Neural cell (in vitro differentiated cells): ENCODE data around the gene BRIP1. TPM values are rescaled to one million over a fixed set of nuclear protein-coding genes. Genes with fewer than 3 reads are reported as not detected.

ENCODE experiments used
- H2AFZ ChIP-seq: fragments of 200-600, 300-800 bp; sonication (generic), shearing (Covaris generic); 2 replicates; pipeline ENCODE4 v1.6.0; 2014; ENCODE audit warnings: low read depth, mild to moderate bottlenecking, antibody characterized with exemption, low read length, moderate library complexity
- H3F3A ChIP-seq: fragments of 200-600 bp; shearing (Covaris generic); 2 replicates; pipeline ENCODE4 v1.6.1; 2016; ENCODE audit warnings: mild to moderate bottlenecking, moderate library complexity, mixed read lengths, antibody characterized with exemption, low read length; ENCODE audit not compliant: insufficient read depth, poor library complexity, severe bottlenecking
- H3K27ac ChIP-seq: fragments of 200-600, 300-800 bp; sonication (generic), shearing (Covaris generic); 2 replicates; pipeline ENCODE4 v1.5.1; 2014; ENCODE audit warnings: mild to moderate bottlenecking, low read length, moderate library complexity
- H3K27me3 ChIP-seq: fragments of 300-800, 200-600 bp; sonication (generic), shearing (Covaris generic); 2 replicates; pipeline ENCODE4 v1.6.0; 2014; ENCODE audit warnings: mild to moderate bottlenecking, low read depth, low read length, moderate library complexity; ENCODE audit not compliant: insufficient read depth
- H3K36me3 ChIP-seq: fragments of 300-800, 200-600 bp; sonication (generic), shearing (Covaris generic); 2 replicates; pipeline ENCODE4 v1.5.1; 2014; ENCODE audit warnings: mild to moderate bottlenecking, antibody characterized with exemption, low read length, moderate library complexity; ENCODE audit not compliant: insufficient read depth
- H3K4me2 ChIP-seq: fragments of 300-800, 200-600 bp; sonication (generic), shearing (Covaris generic); 2 replicates; pipeline ENCODE4 v1.6.0; 2014; ENCODE audit warnings: mild to moderate bottlenecking, low read length
- H3K4me3 ChIP-seq: fragments of 300-800, 200-600 bp; sonication (generic), shearing (Covaris generic); 2 replicates; pipeline ENCODE4 v1.5.1; 2014; ENCODE audit warnings: mild to moderate bottlenecking, low read length, moderate library complexity
- H3K79me2 ChIP-seq: fragments of 200-600 bp; shearing (Covaris generic); replicated peaks from 2 replicates; pipeline ENCODE4 v1.6.0; 2014; ENCODE audit warnings: mild to moderate bottlenecking, low read length, moderate library complexity; ENCODE audit not compliant: insufficient read depth
- H3K9ac ChIP-seq: fragments of 300-800, 200-600 bp; sonication (generic), shearing (Covaris generic); 2 replicates; pipeline ENCODE4 v1.6.1; 2016; ENCODE audit warnings: mild to moderate bottlenecking, low read length, mixed read lengths
- H3K9me2 ChIP-seq: fragments of 200-600 bp; shearing (Covaris generic); 2 replicates; pipeline ENCODE4 v1.6.1; 2016; ENCODE audit warnings: mild to moderate bottlenecking, low read length, mixed read lengths; ENCODE audit not compliant: insufficient read depth
- H3K9me3 ChIP-seq: fragments of 200-600, 300-800 bp; sonication (generic), shearing (Covaris generic); 2 replicates; pipeline ENCODE4 v1.6.1; 2016; ENCODE audit warnings: mild to moderate bottlenecking, mixed run types, low read length, moderate library complexity, mixed read lengths
- H4K20me1 ChIP-seq: fragments of 200-600 bp; shearing (Covaris generic); 2 replicates; pipeline ENCODE4 v1.6.1; 2016; ENCODE audit warnings: mild to moderate bottlenecking, mixed run types; ENCODE audit not compliant: insufficient read depth
- EP300 ChIP-seq: fragments of 450-650 bp; conservative IDR thresholded peaks from 2 replicates; pipeline ENCODE4 v1.6.1; 2014; ENCODE audit warnings: antibody characterized with exemption, mild to moderate bottlenecking, moderate library complexity; ENCODE audit not compliant: poor library complexity, severe bottlenecking
- EZH2 ChIP-seq: fragments of 200-600, 300-800 bp; shearing (Covaris generic), sonication (generic); IDR thresholded peaks from 2 replicates; pipeline ENCODE4 v1.6.1; 2014; ENCODE audit warnings: antibody characterized with exemption, low read length, borderline replicate concordance, mild to moderate bottlenecking; ENCODE audit not compliant: insufficient read depth, poor library complexity, severe bottlenecking
- MXI1 ChIP-seq: fragments of 450-650 bp; conservative IDR thresholded peaks from 2 replicates; pipeline ENCODE4 v1.6.1; 2014; ENCODE audit warnings: antibody characterized with exemption, mild to moderate bottlenecking; ENCODE audit not compliant: poor library complexity, severe bottlenecking
- POLR2AphosphoS5 ChIP-seq: IDR thresholded peaks from 2 replicates; pipeline ENCODE4 v1.6.1; 2012
- RAD21 ChIP-seq: fragments of 450-650 bp; conservative IDR thresholded peaks from 2 replicates; pipeline ENCODE4 v1.6.1; 2014; ENCODE audit warnings: antibody characterized with exemption, mild to moderate bottlenecking, moderate library complexity
- REST ChIP-seq: IDR thresholded peaks from 2 replicates; pipeline ENCODE4 v1.6.1; 2012; ENCODE audit warnings: borderline replicate concordance
- SMC3 ChIP-seq: fragments of 450-650 bp; conservative IDR thresholded peaks from 2 replicates; pipeline ENCODE4 v1.6.1; 2014; ENCODE audit warnings: antibody characterized with exemption, mild to moderate bottlenecking, moderate library complexity; ENCODE audit not compliant: poor library complexity
- TAF1 ChIP-seq: IDR thresholded peaks from 2 replicates; pipeline ENCODE4 v1.6.1; 2012; ENCODE audit warnings: low read depth
- polyA plus RNA-seq: library from polyadenylated mRNA; depleted of rRNA; stranded (reverse); fragments of >200 nt; gene quantifications from 2 replicates; pipeline ENCODE4 v1.2.3, GENCODE V29; 2014
- TF ChIP-seq, protein P1 (sequence below): fragments of 450-650 bp; IDR thresholded peaks from 2 replicates; pipeline ENCODE4 v1.5.1; 2014; ENCODE audit warnings: antibody characterized with exemption, mild to moderate bottlenecking, moderate library complexity; ENCODE audit not compliant: poor library complexity, severe bottlenecking

BRIP1 gene
- polyA plus RNA-seq, 1 donor from 2014 or later, result 0.47 TPM

- Histone ChIP-seq H3K4me2 (no peak overlapping the region), H4K20me1 (no peaks in the 10 kb centered on the region), H2AFZ (no peak overlapping the region), H3K27ac (no peak overlapping the region), H3K9me2 (no peaks in the 10 kb centered on the region), H3F3A (no peaks in the 10 kb centered on the region), H3K36me3 (no peaks in the 10 kb centered on the region), H3K9ac (no peak overlapping the region), H3K79me2 (no peaks in the 10 kb centered on the region), H3K9me3 (no peaks in the 10 kb centered on the region), H3K27me3 (no peaks in the 10 kb centered on the region), H3K4me3 (no peak overlapping the region)
- TF ChIP-seq EP300 (no peak), POLR2AphosphoS5 (no peak), EZH2 (no peak), REST (no peak)
- TF ChIP-seq, protein P1, sequence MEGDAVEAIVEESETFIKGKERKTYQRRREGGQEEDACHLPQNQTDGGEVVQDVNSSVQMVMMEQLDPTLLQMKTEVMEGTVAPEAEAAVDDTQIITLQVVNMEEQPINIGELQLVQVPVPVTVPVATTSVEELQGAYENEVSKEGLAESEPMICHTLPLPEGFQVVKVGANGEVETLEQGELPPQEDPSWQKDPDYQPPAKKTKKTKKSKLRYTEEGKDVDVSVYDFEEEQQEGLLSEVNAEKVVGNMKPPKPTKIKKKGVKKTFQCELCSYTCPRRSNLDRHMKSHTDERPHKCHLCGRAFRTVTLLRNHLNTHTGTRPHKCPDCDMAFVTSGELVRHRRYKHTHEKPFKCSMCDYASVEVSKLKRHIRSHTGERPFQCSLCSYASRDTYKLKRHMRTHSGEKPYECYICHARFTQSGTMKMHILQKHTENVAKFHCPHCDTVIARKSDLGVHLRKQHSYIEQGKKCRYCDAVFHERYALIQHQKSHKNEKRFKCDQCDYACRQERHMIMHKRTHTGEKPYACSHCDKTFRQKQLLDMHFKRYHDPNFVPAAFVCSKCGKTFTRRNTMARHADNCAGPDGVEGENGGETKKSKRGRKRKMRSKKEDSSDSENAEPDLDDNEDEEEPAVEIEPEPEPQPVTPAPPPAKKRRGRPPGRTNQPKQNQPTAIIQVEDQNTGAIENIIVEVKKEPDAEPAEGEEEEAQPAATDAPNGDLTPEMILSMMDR, result no peak
Observed at GRCh38 chr17:61634942-61635538, 228.3 kb downstream of the BRIP1 start.

DNA sequence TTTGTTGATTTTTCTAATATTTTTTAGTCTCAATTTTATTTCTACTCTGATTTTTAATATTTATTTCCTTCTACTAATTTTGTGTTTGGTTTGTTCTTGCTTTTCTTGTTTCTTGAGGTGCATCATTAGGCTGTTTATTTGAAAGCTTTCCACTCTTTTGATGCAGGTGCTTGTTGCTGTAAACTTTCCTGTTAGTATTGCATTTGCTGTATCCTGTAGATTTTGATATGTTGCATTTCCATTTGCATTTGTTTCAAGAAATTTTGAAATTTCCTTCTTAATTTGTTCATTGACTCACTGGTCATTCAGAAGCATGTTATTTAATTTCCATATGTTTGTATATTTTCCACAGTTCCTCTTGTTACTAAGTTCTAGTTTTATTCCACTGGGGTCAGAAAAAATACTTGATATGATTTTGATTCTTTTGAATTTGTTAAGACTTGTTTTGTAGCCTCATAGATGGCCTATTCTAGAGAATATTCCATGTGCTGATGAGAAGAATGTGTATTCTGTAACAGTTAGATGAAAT, 229.3 kb downstream of the BRIP1 start:
- H3K36me3 ChIP-seq, result no peaks in the 10 kb centered on the region
- TF ChIP-seq, protein P1, result no peak
- TF ChIP-seq REST, result no peak
- no peak for TF ChIP-seq RAD21
- no peak for TF ChIP-seq POLR2AphosphoS5
- TF ChIP-seq TAF1, result no peak
- TF ChIP-seq EP300, result no peak
- no peak for TF ChIP-seq EZH2
- no peak for TF ChIP-seq MXI1
- TF ChIP-seq SMC3, result no peak
- no peaks in the 10 kb centered on the region for H3K79me2 ChIP-seq
- H2AFZ ChIP-seq, result no peak overlapping the region
- no peak overlapping the region for H3K9ac ChIP-seq
- H3K9me3 ChIP-seq, result no peaks in the 10 kb centered on the region
- H3K9me2 ChIP-seq, result no peaks in the 10 kb centered on the region
- H3K4me2 ChIP-seq, result no peak overlapping the region
- no peaks in the 10 kb centered on the region for H3F3A ChIP-seq
- no peaks in the 10 kb centered on the region for H4K20me1 ChIP-seq
- H3K27ac ChIP-seq, result no peak overlapping the region
- no peak overlapping the region for H3K4me3 ChIP-seq
- no peaks in the 10 kb centered on the region for H3K27me3 ChIP-seq
